Loucy (cell line): ENCODE measurements around the gene RAPGEF1.
"Not testable (repeated sequence)": the region's sequence is repeated elsewhere in the genome, so short reads cannot be mapped to it uniquely, and the experiment has no call there.

Experiments
- H2AFZ ChIP-seq: fragments of 200-600 bp; sonication (generic); 2 replicates; pipeline ENCODE4 v1.6.0; 2016; ENCODE audit warnings: antibody characterized with exemption, mild to moderate bottlenecking, low read length, moderate library complexity
- H3F3A ChIP-seq: fragments of 200-600 bp; 2 replicates; pipeline ENCODE4 v1.6.0; 2016; ENCODE audit warnings: antibody characterized with exemption, low read depth, mild to moderate bottlenecking
- H3K27me3 ChIP-seq: fragments of 200-600 bp; sonication (generic); 2 replicates; pipeline ENCODE4 v1.6.1; 2014; ENCODE audit warnings: low read length, mild to moderate bottlenecking; ENCODE audit not compliant: insufficient read depth, poor library complexity, severe bottlenecking
- H3K36me3 ChIP-seq: fragments of 200-600 bp; sonication (generic); 2 replicates; pipeline ENCODE4 v1.6.1; 2016; ENCODE audit warnings: low read length; ENCODE audit not compliant: insufficient read depth
- H3K4me1 ChIP-seq: fragments of 200-600 bp; sonication (generic); 2 replicates; pipeline ENCODE4 v1.5.1; 2014; ENCODE audit warnings: low read length, mild to moderate bottlenecking; ENCODE audit not compliant: insufficient read depth, poor library complexity, severe bottlenecking
- H3K4me2 ChIP-seq: fragments of 200-600 bp; sonication (generic); 2 replicates; pipeline ENCODE4 v1.6.0; 2014; ENCODE audit warnings: antibody characterized with exemption, low read length, low read depth, mild to moderate bottlenecking; ENCODE audit not compliant: poor library complexity, severe bottlenecking
- H3K4me3 ChIP-seq: fragments of 200-600 bp; sonication (generic); 2 replicates; pipeline ENCODE4 v1.5.1; 2014; ENCODE audit warnings: low read length, mild to moderate bottlenecking, mixed read lengths; ENCODE audit not compliant: poor library complexity, severe bottlenecking
- H3K79me2 ChIP-seq: fragments of 200-600 bp; sonication (generic); 2 replicates; pipeline ENCODE4 v1.6.1; 2014; ENCODE audit warnings: low read length; ENCODE audit not compliant: insufficient read depth
- H3K9ac ChIP-seq: fragments of 200-600 bp; sonication (generic); 2 replicates; pipeline ENCODE4 v1.6.0; 2014; ENCODE audit warnings: mild to moderate bottlenecking, low read depth, low read length, moderate library complexity; ENCODE audit not compliant: poor library complexity, severe bottlenecking
- H3K9me2 ChIP-seq: fragments of 200-600 bp; sonication (generic); replicated peaks from 2 replicates; pipeline ENCODE4 v1.6.1; 2016; ENCODE audit warnings: low read depth, low read length, mixed read lengths
- H3K9me3 ChIP-seq: fragments of 200-600 bp; sonication (generic); 2 replicates; pipeline ENCODE4 v1.6.1; 2014; ENCODE audit warnings: mild to moderate bottlenecking, antibody characterized with exemption, low read length, low read depth; ENCODE audit not compliant: insufficient read depth
- H4K20me1 ChIP-seq: fragments of 200-600 bp; sonication (generic); 2 replicates; pipeline ENCODE4 v1.6.0; 2014; ENCODE audit warnings: antibody characterized with exemption, low read length, mild to moderate bottlenecking; ENCODE audit not compliant: insufficient read depth, poor library complexity, severe bottlenecking
- EZH2phosphoT487 ChIP-seq: fragments of 200-600 bp; IDR thresholded peaks from 2 replicates; pipeline ENCODE4 v1.6.1; 2018; ENCODE audit warnings: antibody characterized with exemption, mild to moderate bottlenecking, moderate library complexity, borderline replicate concordance
- TF ChIP-seq, protein P1 (sequence below): fragments of 200-600 bp; sonication (generic); conservative IDR thresholded peaks from 2 replicates; pipeline ENCODE4 v1.5.1; 2014; ENCODE audit warnings: mild to moderate bottlenecking, antibody characterized with exemption, low read length

Gene RAPGEF1

DNA sequence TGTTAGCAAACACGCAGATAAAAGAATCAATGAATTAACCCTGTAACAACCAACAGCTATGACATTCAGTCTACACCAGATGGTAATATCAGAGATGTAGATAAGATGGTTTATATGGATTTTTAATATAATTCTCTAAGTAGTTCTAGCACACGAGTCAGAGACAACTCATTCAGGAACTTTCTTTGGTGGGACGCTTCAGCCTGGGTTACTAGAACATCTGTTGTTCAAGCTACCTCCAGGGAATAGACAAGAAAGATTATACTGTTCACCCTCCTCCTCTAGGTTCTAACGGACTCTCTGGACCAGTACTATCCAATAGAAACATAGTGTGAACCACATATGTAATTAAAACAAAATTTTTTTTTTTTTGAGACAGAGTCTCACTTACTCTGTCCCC lies 73.8 kb downstream of the RAPGEF1 start:
- H3F3A ChIP-seq: 0 out of 2 replicates have a peak, but pooled peaks cover 3% of the 10 kb centered on the region
- H3K9me2 ChIP-seq: no peaks in the 10 kb centered on the region
- H3K79me2 ChIP-seq: peaks cover 66% of the 10 kb centered on the region
- H3K4me1 ChIP-seq: peaks cover 40% of the 10 kb centered on the region
- no peaks in the 10 kb centered on the region for H3K36me3 ChIP-seq
- H3K9me3 ChIP-seq: no peaks in the 10 kb centered on the region
- H3K9ac ChIP-seq: no peak overlapping the region
- no peak overlapping the region for H3K4me3 ChIP-seq
- no peak overlapping the region for H2AFZ ChIP-seq
- TF ChIP-seq, protein P1, sequence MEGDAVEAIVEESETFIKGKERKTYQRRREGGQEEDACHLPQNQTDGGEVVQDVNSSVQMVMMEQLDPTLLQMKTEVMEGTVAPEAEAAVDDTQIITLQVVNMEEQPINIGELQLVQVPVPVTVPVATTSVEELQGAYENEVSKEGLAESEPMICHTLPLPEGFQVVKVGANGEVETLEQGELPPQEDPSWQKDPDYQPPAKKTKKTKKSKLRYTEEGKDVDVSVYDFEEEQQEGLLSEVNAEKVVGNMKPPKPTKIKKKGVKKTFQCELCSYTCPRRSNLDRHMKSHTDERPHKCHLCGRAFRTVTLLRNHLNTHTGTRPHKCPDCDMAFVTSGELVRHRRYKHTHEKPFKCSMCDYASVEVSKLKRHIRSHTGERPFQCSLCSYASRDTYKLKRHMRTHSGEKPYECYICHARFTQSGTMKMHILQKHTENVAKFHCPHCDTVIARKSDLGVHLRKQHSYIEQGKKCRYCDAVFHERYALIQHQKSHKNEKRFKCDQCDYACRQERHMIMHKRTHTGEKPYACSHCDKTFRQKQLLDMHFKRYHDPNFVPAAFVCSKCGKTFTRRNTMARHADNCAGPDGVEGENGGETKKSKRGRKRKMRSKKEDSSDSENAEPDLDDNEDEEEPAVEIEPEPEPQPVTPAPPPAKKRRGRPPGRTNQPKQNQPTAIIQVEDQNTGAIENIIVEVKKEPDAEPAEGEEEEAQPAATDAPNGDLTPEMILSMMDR: no peak
- no peak for TF ChIP-seq EZH2phosphoT487
- H3K4me2 ChIP-seq: no peak overlapping the region
- H3K27me3 ChIP-seq: no peaks in the 10 kb centered on the region
- peaks cover 2% of the 10 kb centered on the region for H4K20me1 ChIP-seq

DNA sequence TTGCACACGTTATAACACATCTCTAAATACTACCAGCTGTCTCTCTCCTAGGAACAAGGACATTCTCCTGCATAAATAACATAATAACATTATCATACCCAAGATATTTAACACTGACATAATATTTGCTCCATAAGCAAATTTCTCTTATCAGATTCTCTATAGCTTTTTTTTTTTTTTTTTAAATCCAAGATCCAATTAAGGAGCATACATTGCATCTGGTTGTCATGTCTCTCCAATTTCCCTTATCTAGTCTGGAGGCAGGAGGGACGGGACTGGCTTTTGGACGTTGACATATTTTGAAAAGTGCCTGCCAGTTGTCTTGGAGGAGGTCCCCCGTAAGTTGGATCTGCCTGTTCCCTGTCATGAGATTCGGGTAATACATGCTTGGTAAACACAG lies 76.6 kb downstream of the RAPGEF1 start:
- H3K79me2 ChIP-seq: peaks cover 69% of the 10 kb centered on the region
- H3K4me2 ChIP-seq: no peak overlapping the region
- no peak overlapping the region for H3K9ac ChIP-seq
- H2AFZ ChIP-seq: no peak overlapping the region
- H3K9me2 ChIP-seq: no peaks in the 10 kb centered on the region
- H4K20me1 ChIP-seq: peaks cover 11% of the 10 kb centered on the region
- H3F3A ChIP-seq: no peaks in the 10 kb centered on the region
- TF ChIP-seq EZH2phosphoT487: no peak
- TF ChIP-seq, protein P1: no peak
- H3K9me3 ChIP-seq: no peaks in the 10 kb centered on the region
- no peaks in the 10 kb centered on the region for H3K36me3 ChIP-seq
- H3K4me1 ChIP-seq: peaks cover 25% of the 10 kb centered on the region
- no peak overlapping the region for H3K4me3 ChIP-seq
- H3K27me3 ChIP-seq: no peaks in the 10 kb centered on the region

DNA sequence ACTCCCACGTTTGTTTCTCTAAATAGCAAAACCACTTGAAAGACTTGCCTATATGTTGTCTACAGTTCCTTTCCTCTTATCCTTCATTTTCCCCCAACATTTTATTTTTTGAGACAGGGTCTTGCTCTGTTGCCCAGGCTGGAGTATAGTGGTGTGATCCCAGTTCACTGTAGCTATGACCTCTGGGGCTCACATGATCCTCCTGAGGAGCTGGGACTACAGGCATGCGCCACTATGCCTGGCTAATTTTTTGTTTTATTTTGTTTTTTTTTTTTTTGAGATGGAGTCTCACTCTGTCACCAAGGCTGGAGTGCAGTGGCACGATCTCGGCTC lies 77.6 kb downstream of the RAPGEF1 start:
- H4K20me1 ChIP-seq: peaks cover 13% of the 10 kb centered on the region
- not testable (repeated sequence) for H3K36me3 ChIP-seq, H3K9me3 ChIP-seq, H3K9ac ChIP-seq, H3K27me3 ChIP-seq, H3K9me2 ChIP-seq, H3K4me2 ChIP-seq, H3K4me3 ChIP-seq, H3F3A ChIP-seq, H2AFZ ChIP-seq
- peaks cover 66% of the 10 kb centered on the region for H3K79me2 ChIP-seq
- H3K4me1 ChIP-seq: peaks cover 18% of the 10 kb centered on the region

DNA sequence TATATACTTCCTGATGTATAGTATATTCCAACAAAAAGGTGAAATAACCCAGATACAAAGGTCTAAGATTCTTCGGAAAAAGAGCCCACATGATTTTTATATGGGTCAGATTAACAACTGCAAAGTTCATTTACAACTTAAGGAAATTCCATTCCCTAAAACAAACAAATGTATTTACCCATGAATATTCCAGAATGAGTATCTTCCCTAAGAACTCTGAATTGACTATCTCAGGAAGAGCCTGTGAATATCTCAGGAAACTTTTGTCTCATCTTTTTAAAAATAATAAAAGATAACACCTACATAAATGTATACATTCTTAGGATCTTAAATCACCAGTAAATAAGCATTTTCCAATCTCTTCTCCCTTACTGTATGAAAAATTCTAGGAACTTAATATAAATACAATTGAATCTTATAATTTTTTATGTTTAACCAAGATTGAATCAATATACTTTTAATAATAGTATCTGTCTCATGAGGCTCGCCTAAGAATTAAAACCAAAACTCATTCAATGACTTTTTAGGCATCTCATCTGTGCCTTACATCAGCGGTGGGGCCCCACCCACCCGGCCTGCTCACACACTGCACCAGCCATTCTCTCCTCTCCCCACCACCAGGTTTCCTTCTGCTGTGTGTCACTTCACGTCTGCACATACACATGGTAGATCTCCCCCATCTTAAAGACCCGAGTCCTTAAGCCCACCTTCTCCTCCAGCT lies 78.1 kb downstream of the RAPGEF1 start:
- TF ChIP-seq, protein P1: no peak
- TF ChIP-seq EZH2phosphoT487: no peak
- H3K9me3 ChIP-seq: no peaks in the 10 kb centered on the region
- no peak overlapping the region for H3K4me3 ChIP-seq
- peaks cover 22% of the 10 kb centered on the region for H3K4me1 ChIP-seq
- H2AFZ ChIP-seq: no peak overlapping the region
- H3K27me3 ChIP-seq: no peaks in the 10 kb centered on the region
- no peak overlapping the region for H3K9ac ChIP-seq
- no peaks in the 10 kb centered on the region for H3K36me3 ChIP-seq
- H3K9me2 ChIP-seq: no peaks in the 10 kb centered on the region
- H4K20me1 ChIP-seq: peaks cover 17% of the 10 kb centered on the region
- no peak overlapping the region for H3K4me2 ChIP-seq
- no peaks in the 10 kb centered on the region for H3F3A ChIP-seq
- peaks cover 67% of the 10 kb centered on the region for H3K79me2 ChIP-seq
